ENCODE measurements around the gene NPM3.

Gene NPM3

GRCh38 chr10:101782811-101783735 is at the start of gene NPM3:
TSS of gene NPM3 (minus strand) at chr10:101783446. CDS start at chr10:101783390, 56 bp downstream.
- no peak for FAIRE-seq
- DNase-seq (ENCODE audit: insufficient read length, low spot score), result peak; percentile 94
- TF ChIP-seq POLR2A (IDR thresholded peaks at IDR 0.05; ENCODE audit: low read depth, low read length), result peak; percentile 39

GRCh38 chr10:101832325-101832771 is 49.1 kb upstream of the NPM3 start:
- FAIRE-seq (no peak), DNase-seq (ENCODE audit: insufficient read length, low spot score) (no peak)
- no peak for TF ChIP-seq POLR2A (IDR thresholded peaks at IDR 0.05; ENCODE audit: low read depth, low read length)

- FAIRE-seq, result no peak
- TF ChIP-seq POLR2A (IDR thresholded peaks at IDR 0.05; ENCODE audit: low read depth, low read length), result no peak
Measured at GRCh38 chr10:101831169-101831811, 48.0 kb upstream of the NPM3 start.

GRCh38 chr10:101830322-101831168 is 47.3 kb upstream of the NPM3 start:
- TF ChIP-seq POLR2A (IDR thresholded peaks at IDR 0.05; ENCODE audit: low read depth, low read length), result no peak
- FAIRE-seq (no peak), DNase-seq (ENCODE audit: insufficient read length, low spot score) (peak; percentile 69)

More at GRCh38 chr10:101831169-101831811, 48.0 kb upstream of the NPM3 start:
- no peak for DNase-seq (ENCODE audit: insufficient read length, low spot score)

GRCh38 chr10:101829561-101830315 is 46.5 kb upstream of the NPM3 start:
- FAIRE-seq (no peak), DNase-seq (ENCODE audit: insufficient read length, low spot score) (no peak)
- TF ChIP-seq POLR2A (IDR thresholded peaks at IDR 0.05; ENCODE audit: low read depth, low read length), result no peak

- no peak for FAIRE-seq
- DNase-seq (ENCODE audit: insufficient read length, low spot score), result no peak
- no peak for TF ChIP-seq POLR2A (IDR thresholded peaks at IDR 0.05; ENCODE audit: low read depth, low read length)
Measured at GRCh38 chr10:101828766-101829551, 45.7 kb upstream of the NPM3 start.

- no peak for DNase-seq (ENCODE audit: insufficient read length, low spot score)
- TF ChIP-seq POLR2A (IDR thresholded peaks at IDR 0.05; ENCODE audit: low read depth, low read length), result no peak
- no peak for FAIRE-seq
Measured at GRCh38 chr10:101827919-101828600, 44.8 kb upstream of the NPM3 start.

- no peak for FAIRE-seq
- no peak for DNase-seq (ENCODE audit: insufficient read length, low spot score)
- TF ChIP-seq POLR2A (IDR thresholded peaks at IDR 0.05; ENCODE audit: low read depth, low read length), result no peak
Measured at GRCh38 chr10:101826852-101827434, 43.7 kb upstream of the NPM3 start.

GRCh38 chr10:101824736-101825135 is 41.5 kb upstream of the NPM3 start:
- no peak for TF ChIP-seq POLR2A (IDR thresholded peaks at IDR 0.05; ENCODE audit: low read depth, low read length)
- DNase-seq (ENCODE audit: insufficient read length, low spot score), result no peak
- no peak for FAIRE-seq

- FAIRE-seq (no peak), DNase-seq (ENCODE audit: insufficient read length, low spot score) (no peak)
- TF ChIP-seq POLR2A (IDR thresholded peaks at IDR 0.05; ENCODE audit: low read depth, low read length), result no peak
Measured at GRCh38 chr10:101818872-101819633, 35.8 kb upstream of the NPM3 start.
